ENCODE results near the gene TMCC1. TPM values are rescaled to one million over a fixed set of nuclear protein-coding genes. Genes with fewer than 3 reads are reported as not detected.
"Not testable (repeated sequence)": the region's sequence is repeated elsewhere in the genome, so short reads cannot be mapped to it uniquely, and the experiment has no call there.

The TMCC1 gene
- total RNA-seq, 6 experiments from 2014 or later = 21.7 to 124 (median 25.2) TPM

DNA sequence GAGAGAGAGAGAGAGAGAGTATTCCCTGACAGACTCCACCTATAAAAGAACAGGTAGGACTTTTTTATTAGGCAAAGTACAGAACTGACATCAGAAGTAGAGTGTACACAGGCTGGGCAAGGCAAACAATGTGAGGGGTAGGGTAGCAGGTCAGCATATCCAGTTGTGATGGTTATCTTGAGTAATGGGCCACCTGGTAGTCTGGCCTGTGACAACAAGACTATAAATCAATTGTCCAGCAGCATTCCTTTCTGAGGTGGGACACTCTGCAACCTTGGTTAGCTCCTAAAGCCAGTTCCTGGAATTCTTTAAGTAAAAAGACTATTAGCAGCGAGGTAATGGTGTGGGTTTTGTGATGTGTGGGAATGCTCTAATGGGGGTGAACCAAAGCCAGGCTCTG lies 14.9 kb upstream of the TMCC1 start:
- peaks cover 0 to 5% (median 0%) of the 10 kb centered on the region in 4 donors for H3K9me3 ChIP-seq
- no peak for TF ChIP-seq POLR2A (IDR thresholded peaks at IDR 0.05)
- TF ChIP-seq, protein P1, sequence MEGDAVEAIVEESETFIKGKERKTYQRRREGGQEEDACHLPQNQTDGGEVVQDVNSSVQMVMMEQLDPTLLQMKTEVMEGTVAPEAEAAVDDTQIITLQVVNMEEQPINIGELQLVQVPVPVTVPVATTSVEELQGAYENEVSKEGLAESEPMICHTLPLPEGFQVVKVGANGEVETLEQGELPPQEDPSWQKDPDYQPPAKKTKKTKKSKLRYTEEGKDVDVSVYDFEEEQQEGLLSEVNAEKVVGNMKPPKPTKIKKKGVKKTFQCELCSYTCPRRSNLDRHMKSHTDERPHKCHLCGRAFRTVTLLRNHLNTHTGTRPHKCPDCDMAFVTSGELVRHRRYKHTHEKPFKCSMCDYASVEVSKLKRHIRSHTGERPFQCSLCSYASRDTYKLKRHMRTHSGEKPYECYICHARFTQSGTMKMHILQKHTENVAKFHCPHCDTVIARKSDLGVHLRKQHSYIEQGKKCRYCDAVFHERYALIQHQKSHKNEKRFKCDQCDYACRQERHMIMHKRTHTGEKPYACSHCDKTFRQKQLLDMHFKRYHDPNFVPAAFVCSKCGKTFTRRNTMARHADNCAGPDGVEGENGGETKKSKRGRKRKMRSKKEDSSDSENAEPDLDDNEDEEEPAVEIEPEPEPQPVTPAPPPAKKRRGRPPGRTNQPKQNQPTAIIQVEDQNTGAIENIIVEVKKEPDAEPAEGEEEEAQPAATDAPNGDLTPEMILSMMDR (IDR thresholded peaks at IDR 0.05) = no peak
- intact Hi-C loops (cut with DNase I) = no loop called here
- ATAC-seq (no peak), DNase-seq (no peak)
- no peaks in the 10 kb centered on the region for H3K36me3 ChIP-seq
- no CpG with 5 or more reads among the region's 1 CpG for WGBS (ENCODE audit: insufficient coverage, low coverage, low lambda C conversion rate, missing lambda C conversion rate)
- no peak overlapping the region for H3K27ac ChIP-seq
- no peaks in the 10 kb centered on the region for H3K27me3 ChIP-seq
- no peak overlapping the region for H3K4me3 ChIP-seq
- no peaks in the 10 kb centered on the region for H3K4me1 ChIP-seq

DNA sequence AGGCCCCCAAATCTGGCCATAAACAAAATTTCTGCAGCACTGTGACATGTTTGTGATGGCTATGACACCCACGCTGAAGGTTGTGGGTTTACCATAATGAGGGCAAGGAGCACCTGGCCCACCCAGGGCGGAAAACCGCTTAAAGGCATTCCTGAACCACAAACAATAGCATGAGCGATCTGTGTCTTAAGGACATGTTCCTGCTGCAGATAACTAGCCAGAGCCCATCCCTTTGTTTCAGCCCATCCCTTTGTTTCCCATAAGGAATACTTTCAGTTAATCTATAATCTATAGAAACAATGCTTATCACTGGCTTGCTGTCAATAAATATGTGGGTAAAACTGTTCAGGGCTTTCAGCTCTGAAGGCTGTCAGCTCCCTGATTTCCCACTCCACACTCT lies 7.8 kb upstream of the TMCC1 start:
- DNase-seq; ATAC-seq; H3K27me3 ChIP-seq; H3K4me1 ChIP-seq; H3K27ac ChIP-seq; H3K36me3 ChIP-seq; H3K4me3 ChIP-seq; H3K9me3 ChIP-seq; intact Hi-C loops (cut with DNase I): not testable (repeated sequence)
- no CpG with 5 or more reads among the region's 4 CpGs for WGBS (ENCODE audit: insufficient coverage, low coverage, low lambda C conversion rate, missing lambda C conversion rate)

DNA sequence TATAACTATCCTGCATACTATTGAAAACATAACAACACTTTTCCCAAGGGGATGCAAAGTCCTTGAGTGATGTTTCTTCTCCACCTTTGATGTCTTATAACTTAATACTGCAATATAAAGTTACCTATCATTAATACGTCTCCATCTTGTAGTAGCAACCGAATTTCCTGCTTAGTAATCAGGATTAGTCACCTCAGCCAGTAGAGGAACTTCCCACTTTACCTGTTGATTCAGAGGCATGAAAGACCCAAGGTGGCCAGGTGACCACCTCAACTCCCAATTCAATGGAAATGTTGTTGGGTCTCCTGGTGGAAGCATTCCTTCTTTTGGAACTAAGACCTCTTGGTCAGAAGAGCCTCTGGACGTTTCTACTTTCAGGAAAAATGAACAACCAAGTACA lies 3.5 kb upstream of the TMCC1 start:
- no peak for DNase-seq
- H3K9me3 ChIP-seq = no peaks in the 10 kb centered on the region
- peaks cover 0 to 4% (median 0%) of the 10 kb centered on the region in 4 donors for H3K4me1 ChIP-seq
- H3K27ac ChIP-seq = no peak overlapping the region
- no peak for ATAC-seq
- 85% methylated on average over 3 of the region's 3 CpGs for WGBS (ENCODE audit: insufficient coverage, low coverage, low lambda C conversion rate, missing lambda C conversion rate)
- no peaks in the 10 kb centered on the region for H3K36me3 ChIP-seq
- TF ChIP-seq, protein P1 (IDR thresholded peaks at IDR 0.05) = no peak
- no peak for TF ChIP-seq POLR2A (IDR thresholded peaks at IDR 0.05)
- intact Hi-C loops (cut with DNase I) = no loop called here
- no peaks in the 10 kb centered on the region for H3K27me3 ChIP-seq
- H3K4me3 ChIP-seq = no peak overlapping the region

DNA sequence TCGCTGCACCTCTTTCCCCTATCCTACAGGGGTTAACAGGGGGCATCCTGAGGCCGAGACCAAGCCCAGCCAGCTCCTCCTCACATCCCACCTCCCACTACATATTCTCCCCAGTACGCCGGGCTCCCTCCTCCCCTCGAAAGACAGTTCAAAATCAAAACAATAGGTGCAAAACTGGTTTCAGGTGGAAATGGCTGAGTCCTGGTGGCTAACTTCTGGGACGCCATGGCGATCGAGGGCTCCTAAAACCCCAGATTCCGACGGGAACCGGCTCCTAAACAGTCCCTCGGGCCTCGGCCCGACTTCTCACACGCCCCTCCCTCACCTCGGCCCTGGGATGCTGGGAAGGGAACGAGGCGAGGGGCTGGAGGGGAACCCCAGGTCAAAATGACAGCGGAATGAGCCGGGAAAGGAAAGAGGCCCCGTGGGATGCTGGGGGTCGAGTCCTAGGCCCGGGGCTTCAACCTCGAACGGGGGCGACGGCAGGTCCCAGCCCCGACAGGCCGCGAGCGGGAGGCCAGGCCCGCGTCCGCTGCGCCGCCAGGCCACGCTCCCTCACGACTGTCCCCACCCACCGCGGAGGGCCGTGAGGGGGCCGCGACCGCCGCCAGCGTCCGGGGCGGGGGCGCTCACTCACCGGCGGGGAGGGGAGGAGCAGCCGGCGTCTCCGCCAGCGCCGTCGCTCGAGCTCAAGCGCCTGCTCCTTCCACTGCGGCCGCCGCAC lies 492 bp downstream of the TMCC1 start:
- DNase-seq = peak; percentile 79 to 81 (median 81)
- WGBS (ENCODE audit: insufficient coverage, low coverage, low lambda C conversion rate, missing lambda C conversion rate) = 1% methylated on average over 12 of the region's 62 CpGs
- no peaks in the 10 kb centered on the region for H3K27me3 ChIP-seq
- no peaks in the 10 kb centered on the region for H3K36me3 ChIP-seq
- H3K27ac ChIP-seq = peak overlapping the region; percentile 81 to 93 (median 81)
- peak; percentile 73 to 83 (median 80) for ATAC-seq
- no peaks in the 10 kb centered on the region for H3K9me3 ChIP-seq
- TF ChIP-seq, protein P1 (IDR thresholded peaks at IDR 0.05) = no peak
- peak; percentile 36 for TF ChIP-seq POLR2A (IDR thresholded peaks at IDR 0.05)
- H3K4me1 ChIP-seq = peaks cover 0 to 18% (median 3%) of the 10 kb centered on the region in 4 donors
- peak overlapping the region; percentile 85 to 89 (median 88) for H3K4me3 ChIP-seq
- intact Hi-C loops (cut with DNase I) = no loop called here

DNA sequence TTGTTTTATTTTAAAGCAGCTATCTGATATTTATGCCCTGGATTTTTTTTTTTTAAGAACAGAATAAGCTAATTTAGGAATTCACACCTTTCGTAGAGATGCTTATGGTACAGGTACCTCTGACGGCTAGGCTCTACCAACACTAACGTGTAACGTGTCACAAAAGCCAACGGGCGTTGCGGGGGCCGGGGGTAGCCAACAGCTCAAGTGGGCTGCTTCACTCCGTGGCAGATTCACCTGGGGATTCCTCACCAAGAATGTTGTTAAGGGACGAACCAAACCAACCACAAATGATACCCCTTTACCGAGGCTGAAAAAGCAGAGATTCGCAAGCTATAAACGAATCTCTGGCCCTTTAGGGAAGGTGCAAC lies 1.0 kb downstream of the TMCC1 start:
- intact Hi-C loops (cut with DNase I) = no loop called here
- H3K27me3 ChIP-seq = no peaks in the 10 kb centered on the region
- peak overlapping the region; percentile 81 to 93 (median 81) for H3K27ac ChIP-seq
- TF ChIP-seq POLR2A (IDR thresholded peaks at IDR 0.05) = no peak
- TF ChIP-seq, protein P1 (IDR thresholded peaks at IDR 0.05) = no peak
- H3K36me3 ChIP-seq = no peaks in the 10 kb centered on the region
- 6% methylated on average over 9 of the region's 13 CpGs for WGBS (ENCODE audit: insufficient coverage, low coverage, low lambda C conversion rate, missing lambda C conversion rate)
- DNase-seq = peak in 1 of 3 donors; percentile 36
- ATAC-seq = peak in 1 of 4 donors; percentile 1
- peak overlapping the region; percentile 85 to 89 (median 88) for H3K4me3 ChIP-seq
- no peaks in the 10 kb centered on the region for H3K9me3 ChIP-seq
- peaks cover 0 to 18% (median 3%) of the 10 kb centered on the region in 4 donors for H3K4me1 ChIP-seq

Data from right lobe of liver (tissue), 6 donors.